T-cell (primary cell): ENCODE data around the gene MALL. TPM values are rescaled to one million over a fixed set of nuclear protein-coding genes. Genes with fewer than 3 reads are reported as not detected.
"Not testable (repeated sequence)": the region's sequence is repeated elsewhere in the genome, so short reads cannot be mapped to it uniquely, and the experiment has no call there.

Experiments used
- ATAC-seq, 4 experiments: fragments of 200-7000 bp in 3 of 4; fragments of 150-1000 bp in 1 of 4; cut with Tn5 transposase; replicated peaks in 1 of 4; 1 replicate in 3 of 4; 2 replicates in 1 of 4; pipeline ENCODE4 v1.10.0; 2021; ENCODE audit warnings: moderate library complexity in 3 of 4, mild to moderate bottlenecking in 2 of 4, moderate number of reproducible peaks in 1 of 4
- CTCF ChIA-PET, 2 donors: fragments of 300-600 bp; sonication (Branson Sonifier 250); formaldehyde crosslinking; loops; one replicate each; lab custom pipeline; 2022; ENCODE audit warnings: antibody characterized with exemption in 2 of 2; lab: Charles Lee
- POLR2A ChIA-PET, 2 donors: fragments of 300-600 bp; sonication (Branson Sonifier 250); formaldehyde crosslinking; loops; one replicate each; lab custom pipeline; 2022; ENCODE audit warnings: antibody characterized with exemption in 2 of 2; lab: Charles Lee
- DNase-seq, 35 experiments: peaks; one replicate each; pipeline versions ENCODE4 v3.0.0 to v3.0.0-alpha.2; 2013 to 2023
- H3K27ac ChIP-seq: one replicate; pipeline ENCODE4 v1.5.1; 2013; ENCODE audit warnings: low read length
- H3K27me3 ChIP-seq, 2 experiments: replicated peaks in 1 of 2; 1 replicate in 1 of 2; 2 replicates in 1 of 2; pipeline versions ENCODE4 v1.6.1 to v1.7.0; 2013; ENCODE audit warnings: low read length in 1 of 2, mixed read lengths in 1 of 2; ENCODE audit not compliant: control insufficient read depth in 2 of 2, insufficient read depth in 2 of 2; ENCODE audit errors: extremely low read depth in 1 of 2
- H3K36me3 ChIP-seq, 2 donors: 1 replicate in 1 of 2; 2 replicates in 1 of 2; pipeline versions ENCODE4 v1.6.1 to v1.7.0; 2013; ENCODE audit warnings: low read length in 1 of 2; ENCODE audit not compliant: control insufficient read depth in 2 of 2, insufficient read depth in 1 of 2; ENCODE audit errors: extremely low read depth in 1 of 2
- H3K4me1 ChIP-seq, 2 experiments: 1 replicate in 1 of 2; 2 replicates in 1 of 2; pipeline versions ENCODE4 v1.6.1 to v1.7.0; 2013; ENCODE audit warnings: low read length in 2 of 2, mixed read lengths in 1 of 2; ENCODE audit not compliant: insufficient read depth in 2 of 2, control insufficient read depth in 1 of 2; ENCODE audit errors: extremely low read depth in 1 of 2
- H3K4me3 ChIP-seq, 2 donors: 1 replicate in 1 of 2; 2 replicates in 1 of 2; pipeline versions ENCODE4 v1.5.1 to v1.7.0; 2013; ENCODE audit warnings: mild to moderate bottlenecking in 2 of 2, low read length in 1 of 2, moderate library complexity in 1 of 2; ENCODE audit not compliant: control insufficient read depth in 1 of 2; ENCODE audit errors: extremely low read depth in 1 of 2
- H3K9me3 ChIP-seq: 2 replicates; pipeline ENCODE4 v1.7.0; 2013
- H3K27ac Mint-ChIP-seq, 2 donors: one replicate each; pipeline ENCODE4 v1.8.0; 2020 to 2021; ENCODE audit warnings: mild to moderate bottlenecking in 2 of 2, mixed read lengths in 2 of 2
- H3K27me3 Mint-ChIP-seq, 2 donors: one replicate each; pipeline ENCODE4 v1.8.0; 2021 to 2022; ENCODE audit warnings: mixed read lengths in 2 of 2
- H3K36me3 Mint-ChIP-seq: one replicate; pipeline ENCODE4 v1.8.0; 2021; ENCODE audit warnings: mixed read lengths
- H3K4me1 Mint-ChIP-seq, 3 donors: one replicate each; pipeline ENCODE4 v1.8.0; 2020 to 2022; ENCODE audit warnings: mixed read lengths in 3 of 3, mild to moderate bottlenecking in 1 of 3
- H3K4me3 Mint-ChIP-seq, 3 donors: one replicate each; pipeline ENCODE4 v1.8.0; 2020 to 2022; ENCODE audit warnings: mild to moderate bottlenecking in 3 of 3, mixed read lengths in 3 of 3, moderate library complexity in 3 of 3
- H3K9me3 Mint-ChIP-seq, 3 donors: one replicate each; pipeline ENCODE4 v1.8.0; 2020 to 2022; ENCODE audit warnings: mixed read lengths in 3 of 3
- WGBS: methylation state at CpG from one replicate; pipeline ENCODE4 v1.1.5; 2013; ENCODE audit warnings: missing lambda C conversion rate; ENCODE audit not compliant: insufficient coverage; 5-methylcytosine and 5-hydroxymethylcytosine counted together
- total RNA-seq, 35 experiments: library from RNA in 6 of 35; stranded (reverse) in 6 of 35; fragments of 120-200 nt in 1 of 35; gene quantifications; one replicate each; pipeline versions ENCODE4 v1.2.1 to v1.2.4 and lab custom pipeline; 2013 to 2026

Gene MALL
- total RNA-seq, 5 donors from 2014 or later (not counting 1 experiment from before 2014, with no cell fraction given) = 0.39 to 0.57 (median 0.53) TPM; not detected in 2

DNA sequence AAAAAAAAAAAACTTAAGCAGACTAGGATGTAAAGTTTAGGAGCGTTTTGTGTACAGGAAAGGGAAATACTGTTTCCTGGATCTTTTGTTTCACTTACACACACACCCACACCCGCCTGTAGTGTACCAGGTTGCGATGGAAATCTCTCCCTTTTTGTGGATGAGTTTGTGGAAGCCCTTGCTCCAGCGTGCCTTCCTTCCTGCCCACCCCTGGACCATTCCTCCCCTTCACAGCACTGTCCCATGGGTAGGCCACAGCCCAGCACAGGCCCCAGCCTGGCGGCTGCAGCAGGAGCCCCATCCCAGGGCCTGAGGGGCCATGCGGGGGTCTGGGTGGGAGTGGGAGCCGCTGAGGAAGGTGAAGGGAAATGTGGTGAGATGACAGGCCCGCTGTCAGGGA is 15.1 kb downstream of the MALL start:
- POLR2A ChIA-PET = interaction anchor here in 1 of 2 donors (0.6 kb wide), 1 partner anchor 9 kb away, joined by 4 read pairs; no protein-coding TSS in a partner anchor
- Histone ChIP-seq H3K36me3 (no peaks in the 10 kb centered on the region), H3K4me1 (no peaks in the 10 kb centered on the region), H3K9me3 (no peaks in the 10 kb centered on the region), H3K4me3 (no peak overlapping the region), H3K27ac (no peak overlapping the region), H3K27me3 (peaks cover 0 to 38% of the 10 kb centered on the region in 2 experiments)
- no peak for DNase-seq
- peaks cover 0 to 3% (median 0%) of the 10 kb centered on the region in 3 donors for H3K4me1 Mint-ChIP-seq
- no peaks in the 10 kb centered on the region for H3K9me3 Mint-ChIP-seq
- WGBS = no CpG with 5 or more reads among the region's 8 CpGs
- no peaks in the 10 kb centered on the region for H3K36me3 Mint-ChIP-seq
- CTCF ChIA-PET = no interaction called here
- no peak overlapping the region for H3K4me3 Mint-ChIP-seq
- no peak overlapping the region for H3K27ac Mint-ChIP-seq
- peaks cover 29 to 35% of the 10 kb centered on the region in 2 donors for H3K27me3 Mint-ChIP-seq
- ATAC-seq = no peak

DNA sequence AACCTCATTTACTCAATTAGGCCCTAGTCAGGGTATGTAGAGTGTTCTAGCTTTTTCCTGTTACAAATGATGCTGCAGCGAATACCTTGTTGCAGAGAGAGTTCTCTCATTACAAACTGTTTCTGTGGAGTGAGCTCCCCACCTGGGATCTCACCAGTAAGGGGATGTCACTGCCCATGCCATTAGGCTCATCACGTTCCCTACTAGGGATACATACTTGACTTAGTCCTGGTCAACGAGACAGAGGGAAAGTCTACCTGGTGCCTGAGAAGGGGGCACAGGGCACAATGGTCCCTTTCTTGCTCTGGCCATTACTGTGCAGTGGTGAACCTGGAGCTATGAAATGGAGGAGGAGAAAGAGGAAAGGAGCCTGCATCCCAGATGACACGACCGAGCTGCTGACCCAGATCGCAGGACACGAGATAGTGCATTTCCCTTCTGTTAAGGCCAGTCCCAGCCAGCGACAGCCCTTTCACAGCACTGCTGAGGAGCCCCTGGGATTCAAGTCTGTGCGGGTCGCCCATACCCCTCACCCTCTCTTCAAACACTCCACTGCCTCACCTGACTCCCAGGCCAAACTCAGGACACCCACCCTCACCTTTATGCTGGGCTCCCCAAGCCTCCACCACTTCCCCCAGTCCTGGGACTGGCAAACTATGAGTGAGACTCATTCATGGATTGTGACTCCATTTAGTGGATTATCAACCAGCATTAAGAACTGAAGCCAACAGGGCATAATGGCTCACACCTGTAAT is 16.0 kb downstream of the MALL start:
- DNase-seq (no peak), ATAC-seq (no peak)
- Mint-ChIP-seq H3K9me3 (no peaks in the 10 kb centered on the region), H3K27me3 (peaks cover 22 to 30% of the 10 kb centered on the region in 2 donors), H3K4me3 (no peak overlapping the region), H3K4me1 (peaks cover 0 to 3% (median 0%) of the 10 kb centered on the region in 3 donors), H3K27ac (no peak overlapping the region), H3K36me3 (no peaks in the 10 kb centered on the region)
- peaks cover 0 to 32% of the 10 kb centered on the region in 2 experiments for H3K27me3 ChIP-seq
- no peaks in the 10 kb centered on the region for H3K9me3 ChIP-seq
- ChIA-PET POLR2A (interaction anchor here in 1 of 2 donors (0.6 kb wide), 1 partner anchor 9 kb away, joined by 4 read pairs; no protein-coding TSS in a partner anchor), CTCF (no interaction called here)
- H3K36me3 ChIP-seq = no peaks in the 10 kb centered on the region
- no peaks in the 10 kb centered on the region for H3K4me1 ChIP-seq
- H3K27ac ChIP-seq = no peak overlapping the region
- 90% methylated on average over 4 of the region's 10 CpGs for WGBS
- no peak overlapping the region for H3K4me3 ChIP-seq

- Mint-ChIP-seq H3K36me3 (no peaks in the 10 kb centered on the region), H3K27ac (no peak overlapping the region), H3K4me1 (peaks cover 0 to 3% (median 0%) of the 10 kb centered on the region in 3 donors), H3K9me3 (no peaks in the 10 kb centered on the region), H3K27me3 (peaks cover 16 to 24% of the 10 kb centered on the region in 2 donors), H3K4me3 (no peak overlapping the region)
- no peak overlapping the region for H3K4me3 ChIP-seq
- no peaks in the 10 kb centered on the region for H3K9me3 ChIP-seq
- CTCF ChIA-PET = no interaction called here
- 94% methylated on average over 6 of the region's 6 CpGs for WGBS
- DNase-seq (no peak), ATAC-seq (no peak)
- H3K27me3 ChIP-seq = peaks cover 0 to 30% of the 10 kb centered on the region in 2 experiments
- H3K27ac ChIP-seq = no peak overlapping the region
- POLR2A ChIA-PET = no interaction called here
- H3K4me1 ChIP-seq = no peaks in the 10 kb centered on the region
- H3K36me3 ChIP-seq = no peaks in the 10 kb centered on the region
Measured at GRCh38 chr2:110099038-110099425, 16.6 kb downstream of the MALL start.

DNA sequence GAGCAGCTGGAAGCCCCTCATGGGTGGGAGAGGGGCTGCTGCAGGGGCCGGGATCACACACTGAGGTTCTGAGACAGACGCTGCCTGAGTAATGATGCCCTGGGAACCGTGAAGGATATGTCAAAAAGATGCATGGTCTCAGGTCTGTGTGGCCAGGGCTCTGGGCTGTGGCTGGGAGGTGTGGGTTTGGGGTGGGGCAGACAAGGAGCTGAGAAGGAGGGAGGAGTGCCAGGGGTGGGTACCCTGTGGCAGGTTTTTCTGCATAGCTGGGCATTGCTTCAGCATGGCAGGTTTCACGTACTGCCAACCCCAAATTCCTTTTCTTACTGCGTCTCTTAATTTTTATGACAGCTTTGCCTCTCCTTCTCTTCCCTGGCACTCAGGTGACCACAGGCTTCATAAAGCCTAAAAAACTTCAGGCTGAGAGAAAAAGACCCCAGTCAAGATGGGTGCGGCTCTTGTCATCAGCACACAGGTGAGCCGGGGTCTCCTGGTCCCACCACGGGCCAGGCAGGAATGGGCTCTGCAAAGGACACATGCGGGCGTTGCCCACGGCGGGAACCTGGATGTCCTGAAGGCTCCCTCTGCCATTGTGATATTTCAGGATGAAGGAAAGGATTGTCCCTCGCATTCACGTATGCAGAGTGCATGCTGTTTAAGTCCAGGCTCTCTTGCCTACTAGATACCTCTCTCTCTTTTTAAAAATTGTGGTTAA is 18.0 kb downstream of the MALL start:
- Histone ChIP-seq H3K27ac (no peak overlapping the region), H3K36me3 (no peaks in the 10 kb centered on the region), H3K4me3 (no peak overlapping the region), H3K27me3 (peaks cover 0 to 17% of the 10 kb centered on the region in 2 experiments), H3K4me1 (no peaks in the 10 kb centered on the region), H3K9me3 (no peaks in the 10 kb centered on the region)
- ChIA-PET POLR2A (no interaction called here), CTCF (no interaction called here)
- DNase-seq (no peak), ATAC-seq (no peak)
- H3K27me3 Mint-ChIP-seq = peaks cover 9 to 16% of the 10 kb centered on the region in 2 donors
- H3K4me1 Mint-ChIP-seq = peaks cover 0 to 3% (median 0%) of the 10 kb centered on the region in 3 donors
- H3K36me3 Mint-ChIP-seq = no peaks in the 10 kb centered on the region
- no peak overlapping the region for H3K4me3 Mint-ChIP-seq
- 56% methylated on average over 8 of the region's 14 CpGs for WGBS
- H3K9me3 Mint-ChIP-seq = no peaks in the 10 kb centered on the region
- H3K27ac Mint-ChIP-seq = no peak overlapping the region

- H3K27me3 ChIP-seq = peaks cover 0 to 11% of the 10 kb centered on the region in 2 experiments
- 91% methylated on average over 6 of the region's 8 CpGs for WGBS
- no peaks in the 10 kb centered on the region for H3K9me3 ChIP-seq
- ChIA-PET POLR2A (no interaction called here), CTCF (no interaction called here)
- H3K4me1 Mint-ChIP-seq = no peaks in the 10 kb centered on the region
- H3K36me3 ChIP-seq = no peaks in the 10 kb centered on the region
- H3K4me3 ChIP-seq = no peak overlapping the region
- DNase-seq (no peak), ATAC-seq (no peak)
- H3K4me3 Mint-ChIP-seq = no peak overlapping the region
- H3K27me3 Mint-ChIP-seq = peaks cover 7% of the 10 kb centered on the region in 2 donors
- H3K36me3 Mint-ChIP-seq = no peaks in the 10 kb centered on the region
- no peak overlapping the region for H3K27ac ChIP-seq
- H3K9me3 Mint-ChIP-seq = no peaks in the 10 kb centered on the region
- no peaks in the 10 kb centered on the region for H3K4me1 ChIP-seq
- H3K27ac Mint-ChIP-seq = no peak overlapping the region
Measured at GRCh38 chr2:110095994-110096633, 19.5 kb downstream of the MALL start.

GRCh38 chr2:110094884-110095534 is 20.6 kb downstream of the MALL start:
- H3K9me3 Mint-ChIP-seq, H3K27ac Mint-ChIP-seq, H3K4me3 Mint-ChIP-seq, H3K27ac ChIP-seq, H3K9me3 ChIP-seq, H3K4me1 ChIP-seq, H3K4me1 Mint-ChIP-seq, POLR2A ChIA-PET, ATAC-seq, DNase-seq, H3K4me3 ChIP-seq, H3K36me3 Mint-ChIP-seq, H3K36me3 ChIP-seq, H3K27me3 ChIP-seq, H3K27me3 Mint-ChIP-seq: not testable (repeated sequence)
- no CpG with 5 or more reads among the region's 6 CpGs for WGBS
- CTCF ChIA-PET = interaction anchor here in 1 of 2 donors (0.6 kb wide), 1 partner anchor 549 kb away, joined by 3 read pairs; no protein-coding TSS in a partner anchor
